ENCODE measurements around the gene SLC24A3.

The SLC24A3 gene

GRCh38 chr20:19212469-19212815 is at the start of gene SLC24A3:
Gene SLC24A3 (plus strand): TSS chr20:19212642.
- DNase-seq: peak; percentile 60

- no peak for DNase-seq
Measured at GRCh38 chr20:19170148-19170547, 42.3 kb upstream of the SLC24A3 start.

- no peak for DNase-seq
Measured at GRCh38 chr20:19172637-19173036, 39.8 kb upstream of the SLC24A3 start.

GRCh38 chr20:19176470-19177052 is 35.9 kb upstream of the SLC24A3 start:
- no peak for DNase-seq

- DNase-seq: no peak
Measured at GRCh38 chr20:19181552-19181951, 30.9 kb upstream of the SLC24A3 start.

- DNase-seq: no peak
Measured at GRCh38 chr20:19185083-19185482, 27.4 kb upstream of the SLC24A3 start.

- DNase-seq: no peak
Measured at GRCh38 chr20:19193349-19193748, 19.1 kb upstream of the SLC24A3 start.

GRCh38 chr20:19205981-19206396 is 6.5 kb upstream of the SLC24A3 start:
- DNase-seq: peak; percentile 74

- DNase-seq: no peak
Measured at GRCh38 chr20:19207541-19207940, 4.9 kb upstream of the SLC24A3 start.

GRCh38 chr20:19210391-19211155 is 1.9 kb upstream of the SLC24A3 start:
- DNase-seq: no peak

GRCh38 chr20:19211252-19211651 is 1.2 kb upstream of the SLC24A3 start:
- DNase-seq: no peak

- peak; percentile 73 for DNase-seq
Measured at GRCh38 chr20:19211661-19212468, 577 bp upstream of the SLC24A3 start.

- DNase-seq: peak; percentile 76
Measured at GRCh38 chr20:19212821-19213502, 520 bp downstream of the SLC24A3 start.

- DNase-seq: no peak
Measured at GRCh38 chr20:19213946-19214490, 1.6 kb downstream of the SLC24A3 start.

GRCh38 chr20:19218411-19218810 is 6.0 kb downstream of the SLC24A3 start:
- no peak for DNase-seq

GRCh38 chr20:19222520-19223040 is 10.1 kb downstream of the SLC24A3 start:
- no peak for DNase-seq

- no peak for DNase-seq
Measured at GRCh38 chr20:19223640-19224039, 11.2 kb downstream of the SLC24A3 start.

- no peak for DNase-seq
Measured at GRCh38 chr20:19231359-19232035, 19.1 kb downstream of the SLC24A3 start.

GRCh38 chr20:19232997-19233794 is 20.8 kb downstream of the SLC24A3 start:
- DNase-seq: no peak

- DNase-seq: no peak
Measured at GRCh38 chr20:19236371-19237055, 24.1 kb downstream of the SLC24A3 start.

GRCh38 chr20:19241440-19241839 is 29.0 kb downstream of the SLC24A3 start:
- DNase-seq: no peak
